Measurements from ENCODE around the gene VWDE.

DNA sequence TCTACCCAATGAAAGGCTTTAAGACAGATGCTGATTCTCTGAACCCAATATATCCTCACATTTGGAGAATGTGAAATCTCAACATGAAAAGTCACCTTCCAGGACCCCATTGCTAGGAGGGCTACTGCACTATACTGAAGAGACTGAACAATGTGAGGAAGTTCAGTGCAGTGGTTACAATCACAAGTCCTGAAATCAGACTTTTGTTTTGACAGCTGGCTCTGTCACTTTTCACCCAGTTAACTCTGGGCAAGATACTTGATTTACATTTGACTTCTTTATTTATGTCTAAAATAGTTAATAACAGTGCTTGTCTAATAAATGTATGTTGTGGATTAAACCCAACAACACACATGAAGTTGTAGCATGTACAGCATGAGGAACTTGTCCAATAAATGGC lies 14.8 kb upstream of the VWDE start:
- TF ChIP-seq, protein P1, sequence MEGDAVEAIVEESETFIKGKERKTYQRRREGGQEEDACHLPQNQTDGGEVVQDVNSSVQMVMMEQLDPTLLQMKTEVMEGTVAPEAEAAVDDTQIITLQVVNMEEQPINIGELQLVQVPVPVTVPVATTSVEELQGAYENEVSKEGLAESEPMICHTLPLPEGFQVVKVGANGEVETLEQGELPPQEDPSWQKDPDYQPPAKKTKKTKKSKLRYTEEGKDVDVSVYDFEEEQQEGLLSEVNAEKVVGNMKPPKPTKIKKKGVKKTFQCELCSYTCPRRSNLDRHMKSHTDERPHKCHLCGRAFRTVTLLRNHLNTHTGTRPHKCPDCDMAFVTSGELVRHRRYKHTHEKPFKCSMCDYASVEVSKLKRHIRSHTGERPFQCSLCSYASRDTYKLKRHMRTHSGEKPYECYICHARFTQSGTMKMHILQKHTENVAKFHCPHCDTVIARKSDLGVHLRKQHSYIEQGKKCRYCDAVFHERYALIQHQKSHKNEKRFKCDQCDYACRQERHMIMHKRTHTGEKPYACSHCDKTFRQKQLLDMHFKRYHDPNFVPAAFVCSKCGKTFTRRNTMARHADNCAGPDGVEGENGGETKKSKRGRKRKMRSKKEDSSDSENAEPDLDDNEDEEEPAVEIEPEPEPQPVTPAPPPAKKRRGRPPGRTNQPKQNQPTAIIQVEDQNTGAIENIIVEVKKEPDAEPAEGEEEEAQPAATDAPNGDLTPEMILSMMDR (IDR thresholded peaks at IDR 0.05; ENCODE audit: poor library complexity, severe bottlenecking) = no peak
- TF ChIP-seq, protein P2, sequence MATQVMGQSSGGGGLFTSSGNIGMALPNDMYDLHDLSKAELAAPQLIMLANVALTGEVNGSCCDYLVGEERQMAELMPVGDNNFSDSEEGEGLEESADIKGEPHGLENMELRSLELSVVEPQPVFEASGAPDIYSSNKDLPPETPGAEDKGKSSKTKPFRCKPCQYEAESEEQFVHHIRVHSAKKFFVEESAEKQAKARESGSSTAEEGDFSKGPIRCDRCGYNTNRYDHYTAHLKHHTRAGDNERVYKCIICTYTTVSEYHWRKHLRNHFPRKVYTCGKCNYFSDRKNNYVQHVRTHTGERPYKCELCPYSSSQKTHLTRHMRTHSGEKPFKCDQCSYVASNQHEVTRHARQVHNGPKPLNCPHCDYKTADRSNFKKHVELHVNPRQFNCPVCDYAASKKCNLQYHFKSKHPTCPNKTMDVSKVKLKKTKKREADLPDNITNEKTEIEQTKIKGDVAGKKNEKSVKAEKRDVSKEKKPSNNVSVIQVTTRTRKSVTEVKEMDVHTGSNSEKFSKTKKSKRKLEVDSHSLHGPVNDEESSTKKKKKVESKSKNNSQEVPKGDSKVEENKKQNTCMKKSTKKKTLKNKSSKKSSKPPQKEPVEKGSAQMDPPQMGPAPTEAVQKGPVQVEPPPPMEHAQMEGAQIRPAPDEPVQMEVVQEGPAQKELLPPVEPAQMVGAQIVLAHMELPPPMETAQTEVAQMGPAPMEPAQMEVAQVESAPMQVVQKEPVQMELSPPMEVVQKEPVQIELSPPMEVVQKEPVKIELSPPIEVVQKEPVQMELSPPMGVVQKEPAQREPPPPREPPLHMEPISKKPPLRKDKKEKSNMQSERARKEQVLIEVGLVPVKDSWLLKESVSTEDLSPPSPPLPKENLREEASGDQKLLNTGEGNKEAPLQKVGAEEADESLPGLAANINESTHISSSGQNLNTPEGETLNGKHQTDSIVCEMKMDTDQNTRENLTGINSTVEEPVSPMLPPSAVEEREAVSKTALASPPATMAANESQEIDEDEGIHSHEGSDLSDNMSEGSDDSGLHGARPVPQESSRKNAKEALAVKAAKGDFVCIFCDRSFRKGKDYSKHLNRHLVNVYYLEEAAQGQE (IDR thresholded peaks at IDR 0.05; ENCODE audit: borderline replicate concordance) = no peak
- TF ChIP-seq POLR2AphosphoS5 (IDR thresholded peaks at IDR 0.05) = no peak
- no peak for TF ChIP-seq EP300 (conservative IDR thresholded peaks at IDR 0.05; ENCODE audit: poor library complexity, severe bottlenecking)
- TF ChIP-seq RAD21 (conservative IDR thresholded peaks at IDR 0.05) = no peak
- no peak for TF ChIP-seq EZH2 (IDR thresholded peaks at IDR 0.05; ENCODE audit: borderline replicate concordance, insufficient read depth, low read length, poor library complexity, severe bottlenecking)
- no peak for TF ChIP-seq MXI1 (conservative IDR thresholded peaks at IDR 0.05; ENCODE audit: poor library complexity, severe bottlenecking)

Measured in neural cell (in vitro differentiated cells).